Right lobe of liver (tissue), 4 donors: ENCODE results near the gene OR1L6.

Experiments
- POLR2A ChIP-seq: fragments of 450-650 bp; IDR thresholded peaks from one replicate; pipeline ENCODE4 v1.6.1; 2017; ENCODE audit warnings: antibody characterized with exemption, mild to moderate bottlenecking
- TF ChIP-seq, protein P1 (sequence below), 4 donors: fragments of 200-600 bp in 3 of 4; fragments of 450-650 bp in 1 of 4; IDR thresholded peaks; one replicate each; pipeline versions ENCODE4 v1.5.1 to v1.8.0; 2016 to 2022; ENCODE audit warnings: antibody characterized with exemption in 4 of 4, mild to moderate bottlenecking in 2 of 4
- donor health status: DM: no; HTN: no; CAD: no.
- donor health status: DM: no; HTN: no; CAD: no.
- donor health status: DM: no; HTN: yes; CAD: no.

DNA sequence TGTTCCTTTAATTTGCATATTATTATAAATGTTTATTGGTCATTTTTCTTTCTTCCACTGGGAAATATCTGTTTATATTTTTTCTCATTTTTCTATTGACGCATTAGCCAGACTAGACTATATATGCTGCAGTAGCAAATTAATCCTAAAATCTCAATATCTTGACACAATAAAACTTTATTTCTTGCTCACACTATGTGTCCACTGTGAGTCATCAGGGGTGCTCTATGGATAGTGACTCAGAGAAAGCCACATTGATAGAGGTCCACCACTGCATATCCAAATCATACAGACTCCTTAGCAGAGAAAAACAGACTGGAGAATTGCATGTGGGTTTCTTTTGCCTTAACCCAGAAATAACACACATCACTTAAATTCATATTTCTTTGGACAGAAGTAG is 46.4 kb upstream of the OR1L6 start:
- TF ChIP-seq POLR2A: no peak
- TF ChIP-seq, protein P1, sequence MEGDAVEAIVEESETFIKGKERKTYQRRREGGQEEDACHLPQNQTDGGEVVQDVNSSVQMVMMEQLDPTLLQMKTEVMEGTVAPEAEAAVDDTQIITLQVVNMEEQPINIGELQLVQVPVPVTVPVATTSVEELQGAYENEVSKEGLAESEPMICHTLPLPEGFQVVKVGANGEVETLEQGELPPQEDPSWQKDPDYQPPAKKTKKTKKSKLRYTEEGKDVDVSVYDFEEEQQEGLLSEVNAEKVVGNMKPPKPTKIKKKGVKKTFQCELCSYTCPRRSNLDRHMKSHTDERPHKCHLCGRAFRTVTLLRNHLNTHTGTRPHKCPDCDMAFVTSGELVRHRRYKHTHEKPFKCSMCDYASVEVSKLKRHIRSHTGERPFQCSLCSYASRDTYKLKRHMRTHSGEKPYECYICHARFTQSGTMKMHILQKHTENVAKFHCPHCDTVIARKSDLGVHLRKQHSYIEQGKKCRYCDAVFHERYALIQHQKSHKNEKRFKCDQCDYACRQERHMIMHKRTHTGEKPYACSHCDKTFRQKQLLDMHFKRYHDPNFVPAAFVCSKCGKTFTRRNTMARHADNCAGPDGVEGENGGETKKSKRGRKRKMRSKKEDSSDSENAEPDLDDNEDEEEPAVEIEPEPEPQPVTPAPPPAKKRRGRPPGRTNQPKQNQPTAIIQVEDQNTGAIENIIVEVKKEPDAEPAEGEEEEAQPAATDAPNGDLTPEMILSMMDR (IDR thresholded peaks at IDR 0.05): no peak
